ENCODE measurements around the gene RPH3AL.
"Not testable (repeated sequence)": the region's sequence is repeated elsewhere in the genome, so short reads cannot be mapped to it uniquely, and the experiment has no call there.

The RPH3AL gene

GRCh38 chr17:219696-220095 lies 132.9 kb downstream of the RPH3AL start:
- no peak overlapping the region for H3K9ac ChIP-seq (ENCODE audit: low read length)
- H3K36me3 ChIP-seq (ENCODE audit: control insufficient read depth, insufficient read depth, low read length, severe bottlenecking) = no peaks in the 10 kb centered on the region
- no peak overlapping the region for H3K4me3 ChIP-seq (ENCODE audit: low read length)
- no peaks in the 10 kb centered on the region for H3K9me3 ChIP-seq (ENCODE audit: control insufficient read depth, low read length)
- no peaks in the 10 kb centered on the region for H3K4me1 ChIP-seq (ENCODE audit: control insufficient read depth, insufficient read depth, low read length)
- no peak for DNase-seq (ENCODE audit: low read depth)
- no peaks in the 10 kb centered on the region for H3K27me3 ChIP-seq (replicated peaks; ENCODE audit: control insufficient read depth, insufficient read depth, low read length)

DNA sequence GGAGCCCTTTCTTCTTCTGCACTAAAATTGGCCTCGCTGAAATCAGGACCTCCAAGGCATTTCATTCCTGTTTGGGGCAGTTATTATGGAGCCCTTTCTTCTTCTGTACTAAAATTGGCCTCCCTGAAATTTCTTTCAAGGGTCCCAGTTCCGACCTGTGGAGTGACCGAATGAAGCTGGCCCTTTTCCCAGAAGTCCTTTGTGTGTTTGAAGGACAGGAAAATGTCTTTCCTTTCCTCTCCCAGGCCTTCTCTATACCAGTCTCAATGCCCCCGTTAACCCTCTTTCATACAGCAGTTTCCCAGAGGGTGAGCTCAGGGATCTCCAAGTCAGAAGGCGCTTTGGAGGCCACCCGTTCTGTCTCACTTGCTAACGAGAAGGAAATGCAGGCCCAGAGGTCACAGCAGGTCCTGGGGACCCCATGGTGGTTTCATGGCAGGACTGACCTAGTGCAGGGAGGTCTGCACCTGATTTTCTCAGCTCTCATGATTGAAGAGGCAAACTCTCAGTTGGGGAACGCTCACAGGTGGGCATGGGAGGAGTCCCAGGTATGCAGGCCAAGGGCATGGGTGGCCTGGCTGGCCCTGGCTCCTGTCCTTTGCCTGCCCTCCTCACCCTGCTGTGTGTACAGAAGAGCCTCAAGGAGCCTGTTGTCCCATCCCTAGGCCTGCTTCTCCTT lies 134.0 kb downstream of the RPH3AL start:
- Histone ChIP-seq H3K9ac (ENCODE audit: low read length) (no peak overlapping the region), H3K36me3 (ENCODE audit: control insufficient read depth, insufficient read depth, low read length, severe bottlenecking) (no peaks in the 10 kb centered on the region), H3K4me1 (ENCODE audit: control insufficient read depth, insufficient read depth, low read length) (no peaks in the 10 kb centered on the region), H3K9me3 (ENCODE audit: control insufficient read depth, low read length) (no peaks in the 10 kb centered on the region), H3K27me3 (replicated peaks; ENCODE audit: control insufficient read depth, insufficient read depth, low read length) (no peaks in the 10 kb centered on the region), H3K4me3 (ENCODE audit: low read length) (no peak overlapping the region)
- DNase-seq (ENCODE audit: low read depth) = no peak

DNA sequence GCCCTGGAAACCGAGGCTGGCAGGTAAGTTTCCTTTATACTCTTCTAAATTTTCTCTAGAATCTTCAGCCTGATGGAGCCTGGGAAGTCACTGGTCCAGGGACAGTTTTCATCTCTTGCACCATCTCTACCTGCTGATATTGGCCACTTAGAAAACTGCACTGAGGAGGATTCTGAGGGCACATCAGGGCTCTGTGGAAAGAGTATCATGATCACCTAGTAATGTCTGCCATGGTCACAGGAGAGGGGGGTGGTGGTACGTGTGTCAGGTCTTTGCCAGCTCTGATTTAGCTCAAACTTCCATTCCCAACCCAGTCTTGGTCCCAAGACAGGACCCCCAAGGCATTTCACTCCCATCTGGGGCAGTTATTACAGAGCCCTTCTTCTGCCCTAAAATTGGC lies 136.0 kb downstream of the RPH3AL start:
- Histone ChIP-seq H3K4me3 (ENCODE audit: low read length) (no peak overlapping the region), H3K9me3 (ENCODE audit: control insufficient read depth, low read length) (no peaks in the 10 kb centered on the region), H3K36me3 (ENCODE audit: control insufficient read depth, insufficient read depth, low read length, severe bottlenecking) (no peaks in the 10 kb centered on the region), H3K27me3 (replicated peaks; ENCODE audit: control insufficient read depth, insufficient read depth, low read length) (no peaks in the 10 kb centered on the region), H3K9ac (ENCODE audit: low read length) (no peak overlapping the region), H3K4me1 (ENCODE audit: control insufficient read depth, insufficient read depth, low read length) (no peaks in the 10 kb centered on the region)
- DNase-seq (ENCODE audit: low read depth) = no peak

- not testable (repeated sequence) for H3K9me3 ChIP-seq (ENCODE audit: control insufficient read depth, low read length); DNase-seq (ENCODE audit: low read depth); H3K27me3 ChIP-seq (replicated peaks; ENCODE audit: control insufficient read depth, insufficient read depth, low read length); H3K36me3 ChIP-seq (ENCODE audit: control insufficient read depth, insufficient read depth, low read length, severe bottlenecking); H3K4me1 ChIP-seq (ENCODE audit: control insufficient read depth, insufficient read depth, low read length); H3K9ac ChIP-seq (ENCODE audit: low read length); H3K4me3 ChIP-seq (ENCODE audit: low read length)
Observed at GRCh38 chr17:215563-216478, 136.8 kb downstream of the RPH3AL start.

- Histone ChIP-seq H3K9me3 (ENCODE audit: control insufficient read depth, low read length) (no peaks in the 10 kb centered on the region), H3K4me1 (ENCODE audit: control insufficient read depth, insufficient read depth, low read length) (no peaks in the 10 kb centered on the region), H3K36me3 (ENCODE audit: control insufficient read depth, insufficient read depth, low read length, severe bottlenecking) (no peaks in the 10 kb centered on the region), H3K27me3 (replicated peaks; ENCODE audit: control insufficient read depth, insufficient read depth, low read length) (no peaks in the 10 kb centered on the region), H3K4me3 (ENCODE audit: low read length) (no peak overlapping the region), H3K9ac (ENCODE audit: low read length) (no peak overlapping the region)
- no peak for DNase-seq (ENCODE audit: low read depth)
Observed at GRCh38 chr17:214881-215331, 137.7 kb downstream of the RPH3AL start.

DNA sequence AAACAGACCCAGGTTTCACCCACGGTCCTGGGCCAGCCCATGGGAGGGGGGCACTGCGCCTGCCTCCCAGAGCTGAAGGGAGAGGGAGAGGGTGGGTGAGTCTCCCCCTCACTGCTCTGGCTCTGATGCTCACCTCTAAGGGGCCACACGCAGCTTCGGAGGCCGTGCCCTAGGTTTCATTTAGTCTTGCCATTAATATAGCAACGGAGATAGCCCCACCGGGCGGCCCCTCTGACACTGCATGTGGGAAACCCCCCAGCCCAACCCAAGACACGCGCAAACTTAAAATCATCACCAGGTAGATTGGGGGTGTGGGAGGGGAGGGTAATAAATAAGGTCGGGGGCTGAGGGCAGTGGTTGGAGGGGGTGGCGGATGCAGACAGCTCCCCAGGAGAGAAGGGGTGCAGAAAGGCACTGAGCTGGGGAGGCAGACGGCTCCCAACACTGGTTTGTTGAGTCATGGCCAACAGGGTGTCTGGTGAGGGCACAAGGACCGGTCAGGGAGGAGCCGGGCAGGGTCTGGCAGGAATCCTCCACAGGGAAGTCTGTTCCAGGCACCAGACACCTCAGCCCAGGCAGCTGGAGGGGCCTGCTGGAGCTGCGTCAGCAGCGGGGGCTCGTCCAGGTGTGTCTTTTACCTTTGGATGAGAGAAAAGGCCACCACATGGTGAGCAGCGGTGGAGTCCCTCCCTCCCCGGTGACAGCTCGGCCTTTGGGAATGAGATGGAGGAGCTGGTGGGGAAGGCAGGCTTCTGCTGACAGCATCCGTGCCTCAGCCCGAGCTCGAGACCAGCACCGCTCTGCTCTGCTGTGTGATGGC lies 139.1 kb downstream of the RPH3AL start:
- Histone ChIP-seq H3K27me3 (replicated peaks; ENCODE audit: control insufficient read depth, insufficient read depth, low read length) (peaks cover 3% of the 10 kb centered on the region), H3K4me3 (ENCODE audit: low read length) (no peak overlapping the region), H3K9ac (ENCODE audit: low read length) (no peak overlapping the region), H3K36me3 (ENCODE audit: control insufficient read depth, insufficient read depth, low read length, severe bottlenecking) (no peaks in the 10 kb centered on the region), H3K4me1 (ENCODE audit: control insufficient read depth, insufficient read depth, low read length) (no peaks in the 10 kb centered on the region), H3K9me3 (ENCODE audit: control insufficient read depth, low read length) (peaks cover 6% of the 10 kb centered on the region)
- no peak for DNase-seq (ENCODE audit: low read depth)

DNA sequence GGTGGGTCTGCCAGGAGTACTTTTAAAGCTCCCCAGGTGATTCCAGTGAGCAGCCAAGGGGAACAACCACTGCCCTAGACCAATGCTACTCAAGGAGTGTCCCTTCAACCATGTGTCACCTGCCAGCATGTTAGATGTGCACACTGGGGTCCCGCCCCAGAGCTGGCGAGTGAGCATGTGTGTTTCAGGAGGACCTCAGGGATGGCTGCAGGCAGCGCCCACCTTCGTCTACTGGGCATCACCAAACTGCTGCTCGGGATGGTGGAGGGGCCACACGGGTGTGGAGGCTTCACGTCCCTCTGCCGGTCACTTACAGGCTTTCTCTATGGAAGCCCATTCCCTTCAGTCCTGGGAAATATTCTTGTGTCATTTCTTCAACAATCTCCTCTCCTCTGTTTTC lies 142.2 kb downstream of the RPH3AL start:
- Histone ChIP-seq H3K4me1 (ENCODE audit: control insufficient read depth, insufficient read depth, low read length) (no peaks in the 10 kb centered on the region), H3K27me3 (replicated peaks; ENCODE audit: control insufficient read depth, insufficient read depth, low read length) (peaks cover 13% of the 10 kb centered on the region), H3K4me3 (ENCODE audit: low read length) (no peak overlapping the region), H3K9me3 (ENCODE audit: control insufficient read depth, low read length) (peaks cover 6% of the 10 kb centered on the region), H3K36me3 (ENCODE audit: control insufficient read depth, insufficient read depth, low read length, severe bottlenecking) (no peaks in the 10 kb centered on the region), H3K9ac (ENCODE audit: low read length) (no peak overlapping the region)
- no peak for DNase-seq (ENCODE audit: low read depth)

DNA sequence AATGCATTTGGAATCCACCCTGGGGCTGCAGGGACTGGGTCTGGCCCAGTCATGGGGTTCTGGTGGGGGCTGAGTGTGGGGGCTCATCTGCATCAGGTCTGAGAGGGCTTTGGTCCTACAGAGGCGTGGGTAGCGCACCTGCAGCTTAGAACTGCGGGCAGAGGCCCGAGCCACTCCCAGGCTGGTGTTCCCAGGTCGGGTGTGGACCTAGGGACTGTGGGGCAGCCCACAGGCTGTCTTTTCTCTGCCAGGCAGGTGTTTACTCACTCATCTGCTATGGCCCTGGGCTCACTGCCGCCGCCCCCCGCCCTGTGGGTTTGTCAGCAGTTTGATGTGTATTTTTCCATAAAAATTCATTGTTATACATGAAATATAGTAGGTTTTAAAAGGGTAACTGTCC lies 144.2 kb downstream of the RPH3AL start:
- no peak for DNase-seq (ENCODE audit: low read depth)
- Histone ChIP-seq H3K27me3 (replicated peaks; ENCODE audit: control insufficient read depth, insufficient read depth, low read length) (peaks cover 27% of the 10 kb centered on the region), H3K4me1 (ENCODE audit: control insufficient read depth, insufficient read depth, low read length) (no peaks in the 10 kb centered on the region), H3K9ac (ENCODE audit: low read length) (no peak overlapping the region), H3K9me3 (ENCODE audit: control insufficient read depth, low read length) (peaks cover 6% of the 10 kb centered on the region), H3K36me3 (ENCODE audit: control insufficient read depth, insufficient read depth, low read length, severe bottlenecking) (no peaks in the 10 kb centered on the region), H3K4me3 (ENCODE audit: low read length) (no peak overlapping the region)

- Histone ChIP-seq H3K27me3 (replicated peaks; ENCODE audit: control insufficient read depth, insufficient read depth, low read length) (peaks cover 33% of the 10 kb centered on the region), H3K9ac (ENCODE audit: low read length) (no peak overlapping the region), H3K36me3 (ENCODE audit: control insufficient read depth, insufficient read depth, low read length, severe bottlenecking) (no peaks in the 10 kb centered on the region), H3K4me3 (ENCODE audit: low read length) (no peak overlapping the region), H3K4me1 (ENCODE audit: control insufficient read depth, insufficient read depth, low read length) (no peaks in the 10 kb centered on the region), H3K9me3 (ENCODE audit: control insufficient read depth, low read length) (peaks cover 6% of the 10 kb centered on the region)
- DNase-seq (ENCODE audit: low read depth) = no peak
Observed at GRCh38 chr17:207775-208174, 144.8 kb downstream of the RPH3AL start.

GRCh38 chr17:206941-207560 lies 145.6 kb downstream of the RPH3AL start:
- peaks cover 6% of the 10 kb centered on the region for H3K9me3 ChIP-seq (ENCODE audit: control insufficient read depth, low read length)
- H3K36me3 ChIP-seq (ENCODE audit: control insufficient read depth, insufficient read depth, low read length, severe bottlenecking) = no peaks in the 10 kb centered on the region
- H3K27me3 ChIP-seq (replicated peaks; ENCODE audit: control insufficient read depth, insufficient read depth, low read length) = peaks cover 37% of the 10 kb centered on the region
- H3K4me1 ChIP-seq (ENCODE audit: control insufficient read depth, insufficient read depth, low read length) = no peaks in the 10 kb centered on the region
- no peak overlapping the region for H3K9ac ChIP-seq (ENCODE audit: low read length)
- DNase-seq (ENCODE audit: low read depth) = no peak
- no peak overlapping the region for H3K4me3 ChIP-seq (ENCODE audit: low read length)

DNA sequence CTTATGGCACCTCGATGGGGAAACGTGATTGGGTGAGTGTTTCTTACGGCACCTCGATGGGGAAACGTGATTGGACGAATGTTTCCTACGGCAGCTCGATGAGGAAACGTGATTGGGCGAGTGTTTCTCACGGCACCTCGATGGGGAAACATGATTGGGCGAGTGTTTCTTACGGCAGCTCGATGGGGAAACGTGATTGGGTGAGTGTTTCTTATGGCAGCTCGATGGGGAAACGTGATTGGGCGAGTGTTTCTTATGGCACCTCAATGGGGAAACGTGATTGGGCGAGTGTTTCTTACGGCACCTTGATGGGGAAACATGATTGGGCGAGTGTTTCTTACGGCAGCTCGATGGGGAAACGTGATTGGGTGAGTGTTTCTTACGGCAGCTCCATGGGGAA lies 146.1 kb downstream of the RPH3AL start:
- H3K27me3 ChIP-seq (replicated peaks; ENCODE audit: control insufficient read depth, insufficient read depth, low read length) = peaks cover 37% of the 10 kb centered on the region
- not testable (repeated sequence) for H3K4me1 ChIP-seq (ENCODE audit: control insufficient read depth, insufficient read depth, low read length); H3K9me3 ChIP-seq (ENCODE audit: control insufficient read depth, low read length); H3K36me3 ChIP-seq (ENCODE audit: control insufficient read depth, insufficient read depth, low read length, severe bottlenecking); H3K9ac ChIP-seq (ENCODE audit: low read length); DNase-seq (ENCODE audit: low read depth); H3K4me3 ChIP-seq (ENCODE audit: low read length)
